Raji (cell line): ENCODE data around the gene CORO2A.

ENCODE experiments used
- POLR2A ChIP-seq: IDR thresholded peaks from 2 replicates; pipeline ENCODE4 v1.6.1; 2011; ENCODE audit warnings: low read depth, low read length, control low read depth; ENCODE audit not compliant: insufficient read depth

Gene CORO2A

DNA sequence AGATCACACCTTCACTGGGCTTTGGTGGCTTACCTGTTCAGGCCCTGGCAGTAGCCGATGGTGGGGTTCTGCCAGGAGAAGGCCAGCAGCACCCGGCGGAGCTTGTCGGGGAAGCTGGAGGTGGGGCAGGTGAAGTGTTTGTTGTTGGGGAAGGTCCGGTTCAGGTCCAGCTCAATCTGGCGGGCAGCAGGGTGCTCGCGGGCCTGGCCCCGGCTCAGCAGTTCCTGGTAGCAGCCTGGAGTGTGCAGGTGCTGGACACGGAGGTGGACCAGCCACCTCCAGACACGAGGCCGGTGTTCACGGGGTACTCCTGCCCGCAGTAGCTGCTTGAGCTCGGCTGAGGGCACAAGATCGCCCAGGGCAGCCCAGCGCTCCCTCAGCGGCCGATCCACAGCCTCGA, 16.2 kb upstream of the CORO2A start:
- TF ChIP-seq POLR2A: no peak

DNA sequence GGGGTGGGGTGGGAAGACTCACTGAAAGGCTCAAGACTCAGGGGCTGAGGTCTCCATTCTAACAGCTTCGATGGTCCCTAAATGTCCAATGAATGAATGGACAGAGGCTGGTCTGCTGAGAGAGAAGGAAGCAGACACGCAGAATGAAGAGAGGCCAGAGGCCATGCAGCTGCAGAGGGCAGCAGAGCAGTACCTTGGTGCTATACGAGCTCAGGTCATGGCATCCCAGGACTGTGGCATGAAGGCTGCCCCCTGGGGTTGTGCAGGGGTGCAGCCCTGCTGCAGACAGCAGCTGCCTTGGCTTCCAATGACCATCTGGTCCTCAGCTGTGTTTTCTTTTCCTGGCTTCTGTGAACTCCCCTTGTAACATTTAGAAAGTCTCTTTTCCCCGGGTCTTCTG, 15.2 kb upstream of the CORO2A start:
- TF ChIP-seq POLR2A: no peak

DNA sequence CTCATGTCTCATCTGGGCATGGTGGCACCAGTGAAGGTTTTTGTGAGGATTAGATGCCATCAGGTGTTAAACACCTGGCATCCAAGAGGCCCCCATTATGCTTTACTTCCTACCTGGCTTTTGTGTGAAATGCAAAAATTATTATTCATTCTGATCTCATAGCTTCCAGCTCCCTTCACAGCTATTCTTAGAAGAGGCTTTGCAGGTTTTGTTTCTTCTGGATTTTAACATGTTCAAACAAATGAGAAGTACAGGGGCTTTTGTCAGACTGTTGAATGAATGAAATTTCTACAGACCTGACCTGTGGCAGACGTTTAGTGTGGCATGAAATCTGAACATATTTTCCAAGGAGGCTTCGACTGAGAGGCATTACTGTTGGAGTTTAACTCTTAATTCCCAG, 14.3 kb upstream of the CORO2A start:
- no peak for TF ChIP-seq POLR2A

DNA sequence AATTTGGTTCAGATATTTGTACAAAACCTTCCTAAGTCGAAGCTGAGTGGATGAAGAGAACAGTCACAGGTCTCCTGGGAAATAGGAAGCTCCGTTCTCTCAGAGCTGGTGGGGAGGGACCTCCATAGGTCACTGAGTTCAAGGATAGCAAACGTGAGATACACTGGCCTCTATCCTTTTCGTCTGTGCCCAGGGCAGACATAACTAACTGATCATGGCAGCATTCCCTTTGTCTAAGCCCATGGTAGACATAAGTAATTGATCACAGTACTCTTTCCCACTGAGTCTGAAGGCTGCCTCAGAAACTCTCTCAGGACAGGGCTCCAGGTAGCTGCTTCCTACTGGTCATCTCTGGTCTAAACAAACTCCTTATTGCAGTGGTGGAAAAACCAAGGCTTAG, 12.3 kb upstream of the CORO2A start:
- TF ChIP-seq POLR2A: no peak

DNA sequence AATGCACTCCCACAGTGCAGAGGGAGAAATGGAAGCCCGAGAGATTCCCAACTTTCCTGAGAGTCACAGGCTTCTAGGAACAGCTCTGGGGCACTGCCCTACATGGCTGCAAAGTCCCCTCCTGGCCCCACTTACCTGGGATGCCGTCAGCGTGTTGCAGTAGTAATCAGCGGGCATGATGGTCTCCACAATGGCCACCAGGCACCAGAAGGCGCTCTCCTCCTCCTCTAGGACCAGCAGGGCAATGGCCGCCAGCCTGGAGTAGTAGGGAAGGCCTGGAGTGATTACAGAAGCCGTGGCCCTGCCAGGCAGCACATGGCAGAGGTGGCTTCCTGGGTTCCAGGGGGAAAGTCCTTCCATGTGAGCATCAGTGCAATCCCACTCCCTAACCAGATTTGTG, 10.7 kb upstream of the CORO2A start:
- TF ChIP-seq POLR2A: no peak

DNA sequence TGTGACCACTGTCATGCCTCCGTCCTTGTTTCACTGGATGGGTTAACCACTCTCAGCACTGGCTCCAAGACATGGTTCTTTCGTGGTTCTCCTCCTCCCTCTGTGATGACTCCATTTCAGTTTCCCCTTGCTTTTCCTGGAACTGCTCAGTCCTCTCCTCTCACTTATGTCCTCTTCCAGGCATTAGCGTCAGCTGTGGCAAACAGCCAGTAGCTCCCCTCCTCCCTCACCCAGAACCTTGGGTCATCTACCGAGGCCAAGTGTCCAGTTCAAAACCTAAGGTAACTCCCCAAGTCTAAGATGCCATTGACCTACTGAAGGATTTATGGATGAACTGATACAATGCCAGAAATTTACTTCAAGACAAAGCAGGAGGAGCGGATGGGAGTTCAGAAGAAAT, 9.8 kb upstream of the CORO2A start:
- TF ChIP-seq POLR2A: no peak

DNA sequence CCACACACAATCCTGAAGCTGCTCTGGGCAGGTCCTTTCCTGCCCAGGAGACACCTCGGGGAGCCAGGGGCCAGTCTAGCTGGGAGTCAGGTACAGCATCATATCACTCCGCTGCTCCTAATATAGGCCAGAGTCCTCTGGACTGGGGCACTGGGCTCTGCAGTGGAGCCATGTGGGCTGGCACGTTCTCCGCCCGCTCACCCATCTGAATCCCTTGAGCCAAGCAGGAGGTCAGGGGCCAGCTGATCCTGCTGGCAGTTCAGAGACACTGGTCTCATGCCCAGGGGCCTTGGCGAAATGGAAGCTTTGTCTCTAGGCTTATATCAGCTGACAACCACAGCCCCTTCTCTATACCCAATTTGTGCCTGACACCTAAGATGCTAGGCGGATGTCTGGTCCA, 9.3 kb upstream of the CORO2A start:
- no peak for TF ChIP-seq POLR2A

DNA sequence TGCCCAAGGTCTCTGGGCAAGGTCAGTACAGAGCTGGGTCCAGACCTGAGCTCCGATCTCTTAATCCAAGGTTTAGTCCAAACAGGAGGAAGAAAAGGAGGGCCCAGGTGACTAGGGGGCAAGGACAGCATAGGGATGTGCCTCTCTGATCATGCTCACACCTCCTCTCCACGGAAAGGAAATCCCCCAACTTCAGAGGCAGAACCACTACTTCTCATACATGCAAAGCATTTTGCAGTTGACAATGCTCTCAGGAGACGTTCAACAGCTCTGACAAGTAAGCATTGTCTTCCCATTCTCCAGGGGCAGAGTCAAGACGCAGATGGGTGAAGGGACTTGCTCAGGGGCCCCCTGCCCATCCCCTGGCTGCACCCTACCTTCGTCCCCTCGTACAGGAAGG, 8.7 kb upstream of the CORO2A start:
- TF ChIP-seq POLR2A: no peak

DNA sequence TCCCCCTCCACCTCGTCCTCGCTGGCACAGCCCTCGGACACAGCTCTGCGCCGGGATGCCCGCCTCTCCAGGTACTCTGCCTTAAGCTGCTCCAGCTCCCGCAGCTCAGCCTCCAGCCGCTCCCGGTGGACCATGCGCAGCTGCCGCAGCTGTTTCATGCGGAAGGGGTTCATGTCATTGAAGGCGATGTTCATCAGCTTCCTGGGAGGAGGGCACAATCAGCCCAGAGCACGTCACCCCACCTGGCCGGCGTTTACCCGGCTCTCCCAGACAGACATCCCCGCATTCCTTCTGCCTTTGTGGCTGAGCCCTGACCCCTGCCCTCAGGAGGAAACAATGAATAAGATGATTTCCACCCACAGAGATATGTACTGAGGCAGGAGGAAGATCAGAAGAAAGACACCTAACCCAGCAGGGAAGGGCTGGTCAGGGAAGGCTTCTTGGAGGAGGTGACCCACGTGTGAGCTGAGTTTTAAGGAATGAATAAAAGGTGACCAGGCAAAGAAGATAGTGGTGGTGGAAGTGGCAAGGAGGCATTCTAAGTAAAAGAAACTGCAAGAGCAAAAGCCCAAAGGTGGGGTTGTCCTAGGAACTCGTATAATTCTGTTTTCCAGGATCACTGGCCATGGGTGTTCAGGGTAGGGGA, 7.1 kb upstream of the CORO2A start:
- TF ChIP-seq POLR2A: no peak

DNA sequence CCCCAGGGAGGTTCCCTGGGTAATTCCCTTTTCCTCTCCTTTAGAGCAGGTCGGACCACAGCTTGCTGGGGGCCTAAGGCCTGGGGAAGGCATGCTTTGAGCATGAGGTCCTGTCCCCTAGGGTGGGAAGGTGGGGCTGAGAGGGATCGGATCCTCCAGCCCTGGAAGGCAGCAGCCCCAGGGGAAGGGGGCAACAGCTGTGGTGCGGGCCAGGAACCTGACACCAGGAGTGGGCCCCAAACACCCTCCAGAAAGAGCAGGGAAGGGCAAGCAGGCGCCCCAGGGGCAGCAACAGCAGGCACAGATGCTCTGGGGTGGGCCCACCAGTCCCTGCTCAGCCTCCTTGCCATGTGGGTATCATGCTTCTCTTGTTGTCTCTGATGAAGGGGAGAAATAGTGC, 3.2 kb upstream of the CORO2A start:
- no peak for TF ChIP-seq POLR2A

DNA sequence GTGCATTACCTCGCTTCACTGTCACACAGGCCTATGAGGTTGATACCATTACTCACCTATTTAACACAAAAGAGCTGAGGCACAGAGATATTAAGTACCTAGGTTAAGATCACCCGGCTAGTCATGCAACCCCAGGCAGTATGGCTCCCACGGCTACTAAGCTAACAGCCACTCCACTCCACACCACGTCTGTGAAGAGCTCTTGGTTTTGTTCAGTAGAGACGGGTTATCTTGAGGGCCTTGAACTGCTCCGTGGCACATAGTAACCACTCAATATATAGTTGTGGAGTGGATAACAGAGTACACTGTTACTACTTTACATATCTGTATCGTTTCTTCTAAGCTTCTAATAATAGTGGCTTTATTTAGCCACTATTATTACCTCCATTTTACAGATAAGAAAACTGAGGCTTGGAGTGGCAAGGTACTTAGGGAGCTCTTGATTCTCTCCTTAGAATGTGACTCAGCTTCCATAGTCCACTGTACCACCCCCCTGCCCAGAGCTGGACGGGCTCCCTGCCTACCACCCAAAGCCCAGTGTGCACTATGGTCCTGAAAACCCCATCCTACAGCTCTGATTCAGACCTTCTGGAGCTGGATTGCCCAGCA, 1.0 kb upstream of the CORO2A start:
- TF ChIP-seq POLR2A: no peak

DNA sequence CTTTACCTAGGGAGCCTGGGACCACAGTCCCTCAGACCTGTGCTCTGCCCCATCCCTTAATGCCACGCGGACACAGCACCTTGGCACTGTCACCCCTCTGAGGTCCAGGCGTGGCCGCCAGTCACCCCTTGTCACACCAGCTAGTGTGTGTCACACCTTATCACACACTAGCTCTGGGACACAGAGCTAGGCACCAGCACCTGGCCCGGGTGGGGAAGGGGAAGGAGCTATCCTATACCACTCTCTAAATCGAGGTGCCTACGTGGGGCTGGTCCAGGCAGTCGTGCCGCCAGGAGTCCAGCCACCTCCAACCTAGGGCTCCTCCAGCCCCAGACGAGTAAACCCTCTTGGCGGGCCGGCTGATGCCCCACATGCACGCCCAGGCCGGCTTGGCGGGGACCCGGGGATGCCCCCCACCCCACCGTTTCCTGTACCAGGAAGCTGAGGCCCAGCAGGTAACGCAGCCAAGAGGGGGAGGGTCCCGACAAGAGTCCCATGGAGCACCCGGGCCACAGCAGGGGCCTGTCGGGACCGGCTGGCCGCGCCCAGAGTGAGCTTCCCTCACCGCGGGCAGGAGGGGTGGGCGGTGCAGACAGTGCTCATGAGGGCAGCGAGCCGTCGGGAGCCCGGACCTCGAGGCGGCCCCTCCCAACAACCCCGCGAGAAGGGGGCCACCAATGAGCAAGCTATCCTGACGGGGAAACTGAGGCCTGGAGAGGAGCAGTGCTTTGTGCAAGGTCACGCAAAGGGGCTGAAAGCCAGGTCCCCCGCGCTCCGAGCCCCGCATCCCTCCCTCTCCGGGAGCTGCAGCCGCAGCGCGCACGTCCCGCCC, 550 bp downstream of the CORO2A start:
- TF ChIP-seq POLR2A: no peak

DNA sequence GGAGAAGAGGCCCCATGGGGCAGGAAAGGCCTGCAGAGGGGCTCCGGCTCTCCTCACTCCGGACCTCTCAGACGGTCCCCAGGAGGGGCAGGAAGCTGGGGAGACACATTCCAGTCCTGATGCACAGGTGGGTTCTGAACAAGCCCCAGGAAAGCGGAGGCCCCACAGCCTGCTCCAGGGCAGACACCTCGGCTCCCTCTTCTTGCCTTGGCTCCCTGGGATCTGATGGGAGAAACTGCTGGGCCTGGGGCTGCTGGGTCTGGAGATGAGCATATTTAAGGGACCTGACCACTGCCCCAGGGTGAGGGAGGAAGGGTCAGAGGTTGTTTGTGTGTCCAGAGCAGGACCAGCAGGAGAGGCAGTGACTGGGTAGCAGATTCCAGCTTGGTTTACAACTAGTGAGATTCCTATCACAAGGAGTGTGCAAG, 1.2 kb downstream of the CORO2A start:
- TF ChIP-seq POLR2A: no peak

DNA sequence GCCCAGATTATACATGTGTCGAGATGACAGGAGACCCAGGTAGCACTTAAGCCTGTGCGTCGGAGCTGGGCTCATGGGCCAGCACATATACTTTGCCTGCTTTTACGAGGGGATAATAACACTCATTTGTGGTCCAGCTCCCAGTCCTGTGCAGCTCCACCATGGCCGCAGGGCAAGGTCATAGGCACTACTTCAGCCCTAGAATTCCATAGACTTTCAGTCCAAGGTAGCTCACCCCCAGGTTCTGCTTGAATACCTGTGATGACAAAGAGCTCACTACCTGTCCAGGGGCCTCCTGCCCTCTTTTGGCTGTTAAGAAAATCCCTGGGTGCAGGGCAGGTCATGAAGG, 1.7 kb downstream of the CORO2A start:
- no peak for TF ChIP-seq POLR2A

DNA sequence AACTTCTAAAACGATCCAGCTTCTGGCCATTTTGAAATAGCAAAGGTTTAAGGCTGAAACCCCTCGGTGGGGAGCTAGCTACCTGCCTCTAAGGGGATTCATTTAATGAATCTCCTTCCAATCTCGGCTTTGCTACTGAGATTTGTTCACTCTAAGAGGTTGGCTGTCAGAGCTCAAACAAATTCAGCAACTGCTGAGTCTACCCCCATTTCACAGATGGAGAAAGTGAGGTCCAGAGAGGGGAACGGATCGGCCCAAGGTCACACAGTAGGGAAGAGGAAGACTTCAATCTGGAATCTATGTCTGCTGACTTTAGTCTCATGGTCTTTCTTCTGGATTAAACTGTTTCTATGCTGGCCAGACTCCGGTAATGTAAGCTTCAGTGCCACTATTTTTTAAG, 3.0 kb downstream of the CORO2A start:
- TF ChIP-seq POLR2A: no peak

DNA sequence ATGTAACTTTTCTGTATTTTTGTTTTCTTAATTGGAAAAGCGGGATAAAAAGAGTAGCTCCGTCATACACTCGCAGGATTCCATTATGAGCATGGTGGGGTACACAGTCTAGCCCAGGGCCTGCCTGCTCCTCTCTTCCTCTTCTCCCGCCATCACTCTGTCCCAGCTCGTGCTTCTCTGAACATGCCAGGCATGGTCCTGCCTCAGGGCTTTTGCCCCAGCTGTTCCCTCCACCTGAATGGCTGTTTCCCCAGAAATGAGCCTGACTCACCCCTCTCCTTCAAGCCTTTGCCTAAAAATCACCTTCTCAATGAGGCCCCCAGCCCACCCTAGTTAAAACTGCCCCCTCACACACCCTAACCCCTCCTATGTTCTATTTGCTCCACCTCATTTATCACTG, 4.5 kb downstream of the CORO2A start:
- no peak for TF ChIP-seq POLR2A
